Measurements from ENCODE around the gene FAM234A.

FAM234A gene

DNA sequence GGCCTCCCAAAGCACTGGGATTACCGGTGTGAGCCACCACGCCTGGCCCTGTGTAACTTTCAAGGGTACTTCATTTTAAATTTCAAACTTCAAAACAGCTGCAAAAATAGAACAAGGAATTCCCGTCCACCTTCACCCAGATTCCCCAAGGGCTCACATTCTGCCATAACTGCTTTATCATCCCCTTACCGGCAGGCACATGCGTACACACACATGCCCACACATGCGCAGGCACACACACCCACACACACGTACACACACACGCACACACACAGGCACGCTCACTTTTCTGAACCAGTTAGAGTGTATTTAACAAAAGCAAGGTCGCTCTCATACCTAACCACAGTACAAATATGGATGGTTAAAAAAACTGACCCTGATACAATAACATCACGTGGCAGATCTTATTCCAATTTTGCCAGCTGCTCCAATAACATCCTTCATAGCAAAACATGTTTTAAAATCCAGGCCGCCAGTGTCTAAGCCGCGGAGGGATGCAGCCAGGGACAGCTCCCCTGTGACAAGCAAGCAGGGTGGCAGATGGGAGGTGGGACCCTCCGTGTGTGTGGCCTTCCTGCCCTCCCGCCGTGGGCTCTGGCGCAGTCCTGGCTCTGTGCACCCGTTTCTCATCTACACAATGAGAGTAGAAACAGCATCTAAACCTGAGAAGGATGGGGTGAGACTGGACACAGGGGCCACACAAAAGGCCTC, 71.5 kb downstream of the FAM234A start:
- peak; percentile 77 for DNase-seq

DNA sequence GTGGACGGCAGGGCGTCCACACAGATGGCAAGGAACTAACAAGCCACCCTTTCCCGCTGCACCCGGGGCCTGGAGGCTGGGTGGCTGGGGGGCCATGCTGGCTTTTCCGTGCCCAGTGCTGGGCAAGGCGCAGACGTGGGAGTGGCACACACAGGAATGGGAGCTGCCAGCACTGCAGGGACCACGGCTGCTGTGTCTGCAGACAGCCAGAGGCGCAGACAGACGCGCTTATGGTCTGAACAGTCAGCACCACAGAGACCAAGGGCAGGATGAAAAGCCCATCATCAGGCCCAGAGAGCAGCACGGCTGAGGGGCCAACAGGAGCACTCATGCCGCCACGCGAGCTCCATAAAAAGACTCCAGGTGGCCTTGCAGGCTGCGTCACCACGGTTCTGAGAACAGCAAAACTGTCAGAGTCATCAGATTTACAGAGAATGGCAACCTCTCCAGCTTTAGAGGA, 72.3 kb downstream of the FAM234A start:
- DNase-seq: no peak

DNA sequence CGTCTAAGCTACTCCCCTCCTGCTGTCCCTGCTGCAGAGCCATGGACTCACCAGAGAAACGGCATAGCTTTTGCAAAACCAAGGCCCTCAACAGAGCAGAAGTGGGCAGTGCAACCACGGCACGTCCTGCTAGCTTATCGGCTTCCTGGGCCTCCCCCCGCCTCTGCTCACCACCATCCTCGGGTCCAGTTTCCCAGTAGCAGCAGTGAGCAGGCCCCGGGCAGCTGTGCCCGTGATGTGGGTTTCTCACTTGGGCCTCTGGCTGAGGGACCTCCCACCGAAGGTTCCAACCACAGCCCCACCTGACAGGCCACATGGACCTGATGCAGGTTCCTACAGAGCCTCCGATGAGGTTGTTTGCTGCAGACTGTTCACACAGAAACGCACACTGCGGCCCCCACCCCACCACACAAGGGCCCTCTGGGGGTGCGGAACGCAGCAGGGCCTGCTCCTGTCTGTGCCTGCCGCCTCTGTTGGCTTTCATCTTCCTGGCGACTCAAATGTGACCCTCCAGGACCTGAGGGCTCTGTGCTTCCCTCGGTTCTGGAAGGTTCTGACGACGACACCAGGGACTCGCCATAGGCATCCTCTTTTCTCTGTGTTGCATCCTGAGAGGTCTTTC, 73.2 kb downstream of the FAM234A start:
- DNase-seq: no peak

DNA sequence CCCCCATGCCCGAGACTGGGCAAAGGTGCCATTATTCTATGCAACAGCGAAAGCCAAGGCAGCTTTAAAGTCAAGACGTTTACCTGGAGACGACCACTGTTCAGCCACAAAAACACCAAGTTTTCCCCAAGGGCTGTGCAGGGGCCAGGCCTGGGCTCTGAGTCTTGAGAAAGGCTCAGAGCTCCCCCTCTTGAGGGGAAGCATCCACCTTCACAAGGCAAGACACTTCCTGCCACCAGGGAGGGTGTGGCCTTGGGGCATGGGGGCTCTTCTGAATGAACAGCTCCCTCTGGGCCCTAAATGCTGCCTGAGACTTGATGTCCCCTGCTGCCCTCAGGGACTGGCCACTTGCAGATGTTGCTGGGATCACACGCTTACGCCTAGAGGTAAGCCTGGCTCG, 74.9 kb downstream of the FAM234A start:
- no peak for DNase-seq

DNA sequence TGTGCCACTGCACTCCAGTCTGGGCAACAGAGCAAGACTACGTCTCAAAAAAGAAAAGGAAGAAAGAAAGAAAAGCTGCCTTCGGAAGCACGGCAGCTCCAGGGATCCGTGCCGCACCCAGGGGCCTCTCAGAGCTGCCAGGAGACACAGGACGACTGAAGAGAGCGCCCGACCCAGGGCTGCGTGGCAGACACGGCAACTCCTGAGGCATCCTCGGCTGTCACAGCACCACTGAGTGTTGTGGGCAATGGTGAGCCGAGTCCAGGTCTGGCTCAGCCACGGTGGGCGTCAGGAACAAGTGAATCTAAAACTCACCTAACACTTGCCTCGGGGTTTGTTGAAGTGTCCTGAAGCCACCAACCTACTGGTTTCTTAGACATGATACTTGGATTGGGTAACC, 77.1 kb downstream of the FAM234A start:
- no peak for DNase-seq

DNA sequence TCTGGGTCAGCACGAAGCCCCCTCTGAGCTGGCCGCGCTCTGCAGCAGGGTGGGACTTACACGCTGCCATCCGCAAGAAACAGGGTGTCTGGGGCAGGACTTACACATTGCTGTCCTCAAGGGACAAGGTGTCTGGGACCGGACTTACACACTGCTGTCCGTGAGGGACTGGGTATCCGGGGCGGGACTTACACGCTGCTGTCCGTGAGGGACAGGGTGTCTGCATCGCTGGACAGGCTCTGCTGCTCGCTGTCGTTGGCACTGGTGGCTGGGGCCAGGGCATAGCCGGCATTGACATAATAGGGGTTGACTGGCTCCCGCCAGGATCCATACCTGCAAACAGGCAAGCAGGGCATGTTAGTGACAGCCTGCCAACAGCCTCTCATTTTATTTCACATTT, 79.7 kb downstream of the FAM234A start:
- DNase-seq: no peak

DNA sequence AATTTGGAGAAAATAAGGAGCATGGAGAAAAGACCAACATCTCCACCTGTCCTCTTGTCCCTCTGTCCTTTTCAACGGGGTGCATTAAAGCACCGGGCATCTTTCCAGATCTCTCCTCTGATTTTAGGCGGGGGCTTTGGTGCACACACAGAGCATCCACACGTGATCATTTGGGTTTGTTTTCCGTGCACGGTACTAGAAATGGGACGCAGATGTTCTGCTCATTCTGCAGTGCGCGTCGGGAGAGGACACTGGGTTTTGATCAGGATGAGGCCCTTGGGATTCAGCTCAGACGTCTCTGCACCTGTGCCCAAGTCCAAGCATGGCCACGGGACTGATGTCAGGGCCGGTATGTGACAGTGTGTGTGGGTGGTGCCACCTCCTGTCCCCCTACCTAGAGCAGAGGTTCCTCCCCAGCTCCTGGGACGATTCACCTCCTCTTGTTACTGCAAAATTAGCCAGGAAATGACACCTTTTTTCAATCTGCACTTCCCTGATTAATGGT, 80.2 kb downstream of the FAM234A start:
- DNase-seq: no peak

Data from NCI-H2107 (cell line).